Endothelial cell of umbilical vein (primary cell): ENCODE data around the gene SDC3.

Experiments used
- CTCF ChIP-seq, 2 donors: IDR thresholded peaks; 1 replicate in 1 of 2; 2 replicates in 1 of 2; pipeline ENCODE4 v1.5.1; 2011; ENCODE audit warnings: low read length in 2 of 2, mild to moderate bottlenecking in 2 of 2, moderate library complexity in 2 of 2, control low read depth in 1 of 2, inconsistent platforms in 1 of 2, low read depth in 1 of 2; ENCODE audit not compliant: insufficient read depth in 1 of 2; ENCODE audit errors: extremely low read depth in 1 of 2
- EZH2 ChIP-seq: IDR thresholded peaks from 2 replicates; pipeline ENCODE4 v1.6.1; 2012; ENCODE audit warnings: borderline replicate concordance, low read depth, mild to moderate bottlenecking, moderate library complexity, low read length, inconsistent platforms; ENCODE audit not compliant: severe bottlenecking
- FOS ChIP-seq: IDR thresholded peaks from 2 replicates; pipeline ENCODE4 v1.6.1; 2011; ENCODE audit warnings: mild to moderate bottlenecking, low read length, moderate library complexity, borderline replicate concordance; ENCODE audit not compliant: insufficient read depth
- JUN ChIP-seq: IDR thresholded peaks from 2 replicates; pipeline ENCODE4 v1.6.1; 2011; ENCODE audit warnings: borderline replicate concordance, low read depth; ENCODE audit not compliant: insufficient read length, insufficient read depth
- MAX ChIP-seq: IDR thresholded peaks from 2 replicates; pipeline ENCODE4 v1.6.1; 2011; ENCODE audit not compliant: insufficient read depth, insufficient read length
- POLR2A ChIP-seq: IDR thresholded peaks from 2 replicates; pipeline ENCODE4 v1.6.1; 2012; ENCODE audit warnings: low read depth, mild to moderate bottlenecking, control low read depth, low read length
- POLR2AphosphoS5 ChIP-seq: IDR thresholded peaks from 2 replicates; pipeline ENCODE4 v1.6.1; 2012; ENCODE audit warnings: low read depth, mild to moderate bottlenecking, control low read depth, low read length, moderate library complexity; ENCODE audit not compliant: insufficient read depth

- no peak for TF ChIP-seq CTCF (IDR thresholded peaks at IDR 0.05; ENCODE audit: extremely low read depth in 1 of 2, insufficient read depth in 1 of 2, low read depth in 1 of 2, low read length in 2 of 2)
- TF ChIP-seq POLR2A: no peak
- no peak for TF ChIP-seq FOS
- TF ChIP-seq POLR2AphosphoS5: no peak
- no peak for TF ChIP-seq JUN
- no peak for TF ChIP-seq MAX
- TF ChIP-seq EZH2: no peak
These were observed 34.4 kb downstream of the SDC3 start for GRCh38 chr1:30874176-30874575.
